PFSK-1 (cell line): Measurements from ENCODE around the gene VAV2.

Experiments
- FOXP2 ChIP-seq: optimal IDR thresholded peaks from 2 replicates; pipeline ENCODE3; 2011; ENCODE audit warnings: borderline replicate concordance, control low read depth, inconsistent platforms; ENCODE audit not compliant: insufficient read depth; ENCODE audit errors: extremely low read length, extremely low read depth
- POLR2AphosphoS5 ChIP-seq: IDR thresholded peaks from 2 replicates; pipeline ENCODE4 v1.6.1; 2012; ENCODE audit warnings: low read depth, mild to moderate bottlenecking, control low read depth, low read length, moderate library complexity
- REST ChIP-seq, 2 experiments: IDR thresholded peaks; 2 replicates each; pipeline versions ENCODE4 v1.6.1 to v1.8.0; 2011 to 2012; ENCODE audit warnings: low read depth in 2 of 2, low read length in 2 of 2, control low read depth in 1 of 2, inconsistent platforms in 1 of 2, mild to moderate bottlenecking in 1 of 2, moderate library complexity in 1 of 2; ENCODE audit not compliant: insufficient read depth in 1 of 2
- SIN3A ChIP-seq: IDR thresholded peaks from 2 replicates; pipeline ENCODE4 v1.6.1; 2012; ENCODE audit warnings: mild to moderate bottlenecking, low read length, moderate library complexity, borderline replicate concordance; ENCODE audit not compliant: insufficient read depth
- TAF1 ChIP-seq: IDR thresholded peaks from 2 replicates; pipeline ENCODE4 v1.6.1; 2012; ENCODE audit warnings: low read length, control low read depth, borderline replicate concordance; ENCODE audit not compliant: insufficient read depth

VAV2 gene

GRCh38 chr9:133835262-133835901 lies 156.7 kb downstream of the VAV2 start:
- TF ChIP-seq FOXP2 = no peak
- TF ChIP-seq POLR2AphosphoS5 = no peak
- TF ChIP-seq TAF1 = no peak
- no peak for TF ChIP-seq REST (IDR thresholded peaks at IDR 0.05; ENCODE audit: insufficient read depth in 1 of 2, low read depth in 2 of 2, low read length in 2 of 2)
- TF ChIP-seq SIN3A = no peak

GRCh38 chr9:133834080-133834976 lies 157.8 kb downstream of the VAV2 start:
- TF ChIP-seq TAF1 = no peak
- TF ChIP-seq SIN3A = no peak
- TF ChIP-seq FOXP2 = no peak
- no peak for TF ChIP-seq REST (IDR thresholded peaks at IDR 0.05; ENCODE audit: insufficient read depth in 1 of 2, low read depth in 2 of 2, low read length in 2 of 2)

- TF ChIP-seq FOXP2 = no peak
- no peak for TF ChIP-seq TAF1
- TF ChIP-seq POLR2AphosphoS5 = no peak
- no peak for TF ChIP-seq SIN3A
- no peak for TF ChIP-seq REST (IDR thresholded peaks at IDR 0.05; ENCODE audit: insufficient read depth in 1 of 2, low read depth in 2 of 2, low read length in 2 of 2)
Observed at GRCh38 chr9:133833388-133834025, 158.6 kb downstream of the VAV2 start.

- TF ChIP-seq FOXP2 (no peak), SIN3A (no peak), POLR2AphosphoS5 (no peak), TAF1 (no peak), REST (IDR thresholded peaks at IDR 0.05; ENCODE audit: insufficient read depth in 1 of 2, low read depth in 2 of 2, low read length in 2 of 2) (no peak)
Observed at GRCh38 chr9:133832877-133833276, 159.2 kb downstream of the VAV2 start.
